T47D (cell line): ENCODE results near the gene SHD.
"Not testable (repeated sequence)": the region's sequence is repeated elsewhere in the genome, so short reads cannot be mapped to it uniquely, and the experiment has no call there.

Source experiments
- DNase-seq, 2 experiments: peaks; one replicate each; pipeline versions ENCODE4 v3.0.0 to v3.0.0-alpha.2; 2011 to 2012; ENCODE audit warnings: low read depth in 1 of 2, low spot score in 1 of 2
- JUND ChIP-seq: IDR thresholded peaks from 2 replicates; pipeline ENCODE4 v1.6.1; 2012; ENCODE audit warnings: low read depth
- in situ Hi-C: cut with HindIII; loops from 2 replicates; pipeline ENCODE4 v1.10.0; 2016; ENCODE audit warnings: low sequenced_read_pairs, low pct_unique_long_range_greater_than_20kb

The SHD gene

DNA sequence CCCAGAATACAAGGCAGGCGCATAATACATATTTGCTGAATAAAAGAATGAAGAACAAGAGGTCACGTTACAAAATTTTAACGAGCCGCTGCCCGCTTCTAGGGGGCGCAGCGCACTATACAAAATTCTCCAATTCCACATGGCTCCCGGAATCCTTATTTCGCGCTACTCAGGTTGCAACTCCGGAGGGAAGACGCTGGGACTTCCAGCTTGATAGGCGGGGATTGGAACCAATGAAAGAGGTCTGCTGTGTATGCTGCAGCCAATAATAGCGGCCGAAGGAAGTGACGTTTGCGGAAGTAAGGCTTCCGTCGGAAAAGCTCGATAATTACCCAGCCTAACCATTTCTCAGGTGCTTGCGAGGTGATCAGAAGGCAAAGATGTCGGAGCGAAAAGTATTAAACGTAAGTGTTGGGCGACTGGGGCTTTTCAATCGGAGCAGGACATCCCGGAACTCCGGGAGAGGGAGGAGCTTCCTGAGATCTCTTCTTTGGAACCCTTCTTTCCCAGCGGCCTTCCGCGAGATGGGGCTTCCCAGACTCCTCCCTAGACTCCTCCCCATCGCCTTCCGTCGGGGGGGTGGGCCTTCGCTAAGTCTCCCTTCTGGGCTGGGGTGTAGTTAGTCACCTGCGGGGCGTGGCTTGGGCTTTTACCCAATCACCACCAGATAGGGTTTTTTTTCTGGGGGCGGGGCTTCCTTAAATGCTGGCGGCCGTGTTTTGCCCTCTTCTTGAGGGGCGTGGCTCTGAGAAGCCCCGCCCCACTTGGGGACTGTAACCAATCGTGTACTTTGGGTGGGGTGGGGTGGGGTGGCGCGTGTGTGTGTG lies 32.1 kb upstream of the SHD start, which contains the start of gene YJU2:
YJU2 (plus strand) TSS at position 314 of the 827 bp plus-strand sequence; CDS start at position 381, 67 bp downstream.
- TF ChIP-seq JUND: no peak

DNA sequence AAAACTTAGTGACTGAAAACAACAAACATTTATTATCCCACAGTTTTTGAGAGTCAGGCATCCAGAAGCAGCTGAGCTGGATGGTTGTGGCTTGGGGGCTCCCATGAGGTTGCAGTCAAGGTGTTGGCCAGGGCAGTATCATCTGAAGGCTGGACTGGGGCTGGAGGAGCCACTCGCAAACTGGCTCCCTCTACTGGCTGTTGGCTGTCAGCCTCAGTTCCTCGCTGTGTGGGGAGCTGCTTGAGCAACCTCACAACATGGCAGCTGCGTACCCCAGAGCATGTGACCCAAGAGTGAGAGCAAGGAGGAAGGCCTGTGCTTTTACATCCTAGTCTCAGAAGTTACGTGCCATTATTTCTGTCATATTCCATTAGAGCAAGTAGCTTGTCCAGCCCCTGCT lies 22.5 kb upstream of the SHD start:
- in situ Hi-C loops: no loop called here
- no peak for DNase-seq
- TF ChIP-seq JUND: no peak

More for the DNA sequence above, 32.1 kb upstream of the SHD start, which contains the start of gene YJU2:
- DNase-seq: peak; percentile 93 to 99
- in situ Hi-C loops: no loop called here

DNA sequence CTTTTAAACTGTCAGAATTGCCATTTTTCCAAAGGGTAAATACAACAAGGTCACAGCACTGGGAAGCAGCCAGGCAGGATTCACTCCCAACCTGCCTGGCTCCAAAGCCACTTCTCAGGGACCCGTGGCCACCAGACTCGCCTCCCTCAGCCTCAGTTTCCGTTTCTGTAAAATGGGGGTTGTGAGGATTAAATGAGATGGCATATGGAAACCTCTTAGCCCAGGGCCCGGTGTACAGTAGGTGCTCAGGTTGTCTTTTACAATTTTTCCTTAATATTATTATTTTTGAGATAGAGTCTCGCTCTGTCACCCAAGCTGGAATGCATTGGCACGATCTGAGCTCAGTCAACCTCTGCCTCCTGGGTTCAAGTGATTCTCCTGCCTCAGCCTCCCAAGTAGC lies 22.0 kb upstream of the SHD start:
- TF ChIP-seq JUND: no peak
- DNase-seq: no peak
- in situ Hi-C loops: no loop called here

DNA sequence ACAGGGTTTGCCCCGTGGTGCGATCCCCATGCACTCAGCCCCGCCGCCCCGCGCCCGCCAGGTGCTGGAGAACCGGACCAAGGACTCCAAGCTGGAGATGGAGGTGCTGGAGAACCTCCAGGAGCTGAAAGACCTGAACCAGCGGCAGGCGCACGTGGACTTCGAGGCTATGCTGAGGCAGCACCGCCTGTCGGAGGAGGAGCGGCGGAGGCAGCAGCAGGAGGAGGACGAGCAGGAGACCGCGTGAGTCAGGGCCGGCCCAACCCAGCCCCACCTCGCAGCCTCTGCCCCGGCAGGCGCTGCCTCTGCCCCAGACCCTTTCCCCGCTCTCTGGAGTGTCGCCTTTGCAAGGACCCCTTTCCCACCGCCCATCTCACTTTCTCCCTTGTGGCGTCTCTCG lies 20.9 kb upstream of the SHD start:
- in situ Hi-C loops: no loop called here
- no peak for DNase-seq
- TF ChIP-seq JUND: no peak

DNA sequence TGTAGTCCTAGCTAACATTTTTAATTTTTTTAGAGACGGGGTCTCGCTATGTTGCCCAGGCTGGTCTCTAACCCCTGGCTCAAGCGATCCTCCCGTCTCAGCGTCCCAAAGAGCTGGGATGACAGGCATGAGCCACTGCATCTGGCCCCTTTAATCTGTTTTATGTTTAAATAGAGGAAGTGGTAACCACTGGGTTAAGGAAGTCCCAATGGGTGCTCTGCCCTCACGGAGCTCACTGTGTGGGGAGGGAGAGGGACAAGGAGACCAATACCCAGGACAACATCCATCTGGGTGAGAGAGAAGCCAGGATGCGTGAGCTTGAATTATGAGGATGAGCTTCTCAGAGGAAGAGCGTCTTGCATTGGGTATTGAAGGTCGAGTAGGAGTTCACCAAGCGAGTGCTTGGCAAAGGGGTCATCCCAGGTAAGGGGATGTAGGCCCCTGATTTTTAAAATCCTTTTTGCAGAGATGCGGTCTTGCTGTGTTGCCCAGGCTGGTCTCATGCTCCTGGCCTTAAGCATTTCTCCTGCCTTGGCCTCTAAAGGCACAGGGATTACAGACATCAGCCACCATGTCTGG lies 18.4 kb upstream of the SHD start:
- in situ Hi-C loops: no loop called here
- no peak for DNase-seq
- no peak for TF ChIP-seq JUND

DNA sequence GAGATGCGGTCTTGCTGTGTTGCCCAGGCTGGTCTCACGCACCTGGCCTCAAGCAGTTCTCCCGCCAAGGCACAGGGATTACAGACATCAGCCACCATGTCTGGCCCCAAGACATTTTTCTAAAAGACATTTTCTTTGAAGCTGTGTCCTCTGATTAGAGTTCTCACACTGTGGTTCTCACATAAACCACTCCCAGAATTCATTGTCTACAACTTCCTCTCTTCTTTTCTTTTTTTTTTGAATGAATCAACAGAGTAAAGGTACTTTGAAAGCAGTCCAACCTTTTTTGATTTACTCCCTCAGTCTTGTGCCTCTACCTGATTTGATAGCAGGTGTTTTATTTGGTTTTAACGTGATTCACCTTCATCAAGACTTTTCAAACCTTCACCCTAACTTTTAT lies 14.3 kb upstream of the SHD start:
- no peak for DNase-seq
- no peak for TF ChIP-seq JUND
- in situ Hi-C loops: no loop called here

DNA sequence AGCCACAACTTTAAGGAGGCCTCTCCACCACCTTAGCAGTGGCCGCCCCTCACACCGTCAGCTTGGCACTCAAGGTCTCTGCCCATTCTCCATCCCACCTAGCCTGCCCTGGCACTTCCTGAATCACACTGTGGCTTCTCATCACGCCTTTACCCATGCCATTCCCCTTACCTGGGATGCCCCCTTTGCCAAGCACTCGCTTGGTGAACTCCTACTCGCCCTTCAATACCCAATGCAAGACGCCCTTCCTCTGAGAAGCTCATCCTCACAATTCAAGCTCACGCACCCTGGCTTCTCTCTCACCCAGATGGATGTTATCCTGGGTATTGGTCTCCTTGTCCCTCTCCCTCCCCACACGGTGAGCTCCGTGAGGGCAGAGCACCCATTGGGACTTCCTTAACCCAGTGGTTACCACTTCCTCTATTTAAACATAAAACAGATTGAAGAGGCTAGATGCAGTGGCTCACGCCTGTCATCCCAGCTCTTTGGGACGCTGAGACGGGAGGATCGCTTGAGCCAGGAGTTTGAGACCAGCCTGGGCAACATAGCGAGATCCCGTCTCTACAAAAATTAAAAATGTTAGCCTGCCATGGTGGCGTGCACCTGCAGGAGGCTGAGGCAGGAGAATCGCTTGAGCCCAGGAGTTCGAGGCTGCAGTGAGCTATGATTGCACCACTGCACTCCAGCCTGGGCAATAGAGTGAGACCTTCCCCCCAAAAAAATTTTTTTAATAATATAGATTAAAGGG lies 12.6 kb upstream of the SHD start:
- DNase-seq: no peak
- in situ Hi-C loops: no loop called here
- no peak for TF ChIP-seq JUND

DNA sequence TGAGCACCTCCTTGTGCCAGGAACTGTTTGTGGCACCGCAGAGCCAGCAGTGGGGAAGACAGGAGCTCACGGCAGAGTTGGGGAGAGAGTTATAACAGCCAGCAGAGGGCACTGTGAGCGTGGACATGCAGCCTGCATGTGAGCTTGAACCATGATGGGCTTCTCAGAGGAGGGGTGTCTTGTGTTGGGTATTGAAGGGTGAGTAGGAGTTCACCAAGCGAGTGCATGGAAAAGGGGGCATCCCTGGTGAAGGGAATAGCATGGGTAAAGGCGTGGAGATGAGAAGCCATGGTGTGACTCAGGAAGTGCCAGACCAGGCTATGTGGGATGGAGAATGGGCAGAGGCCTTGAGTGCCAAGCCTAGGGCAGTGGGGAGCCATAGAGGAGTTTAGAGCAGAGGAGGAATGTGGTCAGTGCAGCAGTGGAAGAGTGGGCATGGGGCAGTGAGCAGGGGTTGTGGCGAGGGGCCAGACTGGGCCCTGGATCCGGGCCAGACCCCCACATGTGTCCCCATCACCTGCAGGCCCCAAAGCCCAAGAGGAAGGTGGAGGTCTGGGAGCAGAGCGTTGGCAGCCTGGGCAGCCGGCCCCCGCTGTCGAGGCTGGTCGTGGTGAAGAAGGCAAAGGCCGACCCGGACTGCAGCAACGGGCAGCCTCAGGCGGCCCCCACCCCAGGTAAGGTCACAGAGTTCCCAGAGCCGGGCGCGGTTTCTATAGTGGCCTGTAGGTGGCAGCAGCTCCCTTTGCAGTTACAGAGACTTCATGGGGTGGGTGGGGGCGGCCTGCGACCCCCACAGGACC lies 11.8 kb upstream of the SHD start:
- in situ Hi-C loops: no loop called here
- peak in 1 of 2 experiments; percentile 71 for DNase-seq
- no peak for TF ChIP-seq JUND

DNA sequence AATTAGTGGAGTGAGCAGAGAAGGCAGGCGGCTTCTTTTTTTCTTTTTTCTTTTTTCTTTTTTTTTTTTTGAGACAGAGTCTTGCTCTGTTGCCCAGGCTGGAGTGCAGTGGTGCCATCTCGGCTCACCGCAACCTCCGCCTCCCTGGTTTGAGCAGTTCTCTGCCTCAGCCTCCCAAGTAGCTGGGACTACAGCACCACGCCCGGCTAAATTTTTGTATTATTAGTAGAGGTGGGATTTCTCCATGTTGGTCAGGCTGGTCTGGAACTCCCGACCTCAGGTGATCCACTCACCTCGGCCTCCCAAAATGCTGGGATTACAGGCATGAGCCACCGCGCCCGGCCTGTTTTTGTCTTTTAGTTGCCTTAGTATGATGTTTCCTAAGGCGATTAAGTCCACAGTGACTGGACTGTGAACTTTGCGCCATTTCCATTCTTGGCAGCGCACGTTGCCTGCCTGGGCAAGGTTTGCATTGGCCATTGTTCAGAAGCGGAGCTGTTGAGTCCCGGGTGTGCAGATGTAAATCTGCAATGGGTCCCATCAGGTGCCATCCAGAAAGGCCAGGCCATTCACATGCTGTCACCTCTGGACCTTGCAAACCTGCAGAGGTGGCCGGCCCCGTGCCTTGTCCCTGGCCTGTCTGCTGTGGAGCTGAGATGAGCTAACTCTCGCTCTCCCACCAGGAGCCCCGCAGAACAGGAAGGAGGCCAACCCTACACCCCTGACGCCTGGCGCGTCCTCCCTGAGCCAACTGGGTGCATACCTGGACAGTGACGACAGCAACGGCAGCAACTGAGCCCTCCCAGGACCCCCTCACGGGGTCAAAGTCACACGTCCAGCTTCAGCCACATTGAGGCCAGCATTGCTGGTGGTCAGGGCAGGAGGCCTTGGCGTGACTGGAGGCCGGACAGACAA lies 10.9 kb upstream of the SHD start:
- in situ Hi-C loops: no loop called here
- no peak for TF ChIP-seq JUND
- no peak for DNase-seq

DNA sequence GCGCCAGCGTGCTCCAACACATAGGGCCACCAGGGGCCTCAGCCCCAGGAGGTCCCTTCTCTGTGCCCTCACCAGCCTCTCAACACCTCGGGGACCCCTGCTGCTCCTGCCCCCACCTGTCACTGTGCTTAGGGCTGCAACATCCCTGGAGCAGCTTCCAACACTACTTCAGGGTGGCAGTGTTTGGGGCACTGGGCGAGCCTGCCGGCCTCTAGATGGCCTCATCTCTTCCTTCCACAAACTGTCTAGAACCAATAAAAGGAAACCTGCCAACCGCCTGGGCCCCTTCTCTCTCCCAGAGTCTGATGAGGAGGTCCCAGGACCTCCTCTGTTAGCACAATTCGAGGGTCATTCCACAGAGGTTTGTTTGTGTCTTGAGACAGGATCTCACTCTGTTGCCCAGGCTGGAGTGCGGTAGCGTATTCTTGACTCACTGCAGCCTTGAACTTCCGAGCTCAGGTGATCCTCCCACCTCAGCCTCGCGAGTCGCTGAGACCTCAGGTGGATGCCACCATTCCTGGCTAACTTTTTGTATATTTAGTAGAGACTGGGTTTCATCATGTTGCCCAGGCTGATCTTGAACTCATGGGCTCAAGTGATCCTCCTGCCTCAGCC lies 10.1 kb upstream of the SHD start:
- DNase-seq: no peak
- TF ChIP-seq JUND: no peak
- in situ Hi-C loops: no loop called here

DNA sequence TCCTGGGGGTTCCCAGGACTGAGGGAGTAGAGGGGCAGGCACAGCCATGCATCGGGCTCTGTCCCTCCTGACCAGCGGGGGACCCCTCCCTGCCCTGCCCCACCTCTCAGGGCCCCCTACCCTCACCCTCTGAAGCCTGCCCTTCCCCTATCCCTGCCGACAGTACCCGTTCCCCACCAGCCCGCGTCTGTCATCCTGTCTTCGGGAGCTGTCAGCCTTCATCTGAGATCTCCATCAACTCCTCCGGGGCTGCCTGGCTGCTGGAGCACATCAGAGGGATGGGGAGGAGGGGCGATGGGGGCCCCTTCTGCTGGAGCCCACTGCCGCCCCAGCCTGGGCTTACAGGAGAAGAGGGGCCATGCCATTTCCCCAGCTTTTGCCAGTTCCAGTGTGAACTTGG lies 6.2 kb upstream of the SHD start:
- DNase-seq: no peak
- in situ Hi-C loops: no loop called here
- no peak for TF ChIP-seq JUND

DNA sequence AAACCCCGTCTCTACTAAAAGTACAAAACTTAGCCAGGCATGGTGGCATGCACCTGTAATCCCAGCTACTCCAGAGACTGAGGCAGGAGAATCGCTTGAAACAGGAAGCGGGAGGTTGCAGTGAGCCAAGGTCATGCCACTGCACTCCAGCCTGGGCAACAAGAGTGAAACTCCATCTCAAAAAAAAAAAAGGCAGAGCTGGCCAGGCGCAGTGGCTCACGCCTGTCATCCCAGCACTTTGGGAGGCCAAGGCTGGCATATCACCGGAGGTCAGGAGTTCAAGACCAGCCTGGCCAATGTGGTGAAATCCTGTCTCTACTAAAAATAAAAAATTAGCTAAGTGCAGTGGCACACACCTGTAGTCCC lies 4.8 kb upstream of the SHD start:
- DNase-seq, in situ Hi-C loops: not testable (repeated sequence)
